Measurements from ENCODE around the gene MED13. TPM values are rescaled to one million over a fixed set of nuclear protein-coding genes. Genes with fewer than 3 reads are reported as not detected.
A peak's percentile ranks its signal among the peaks of the same experiment; 100 is the strongest.

Gene MED13, protein sequence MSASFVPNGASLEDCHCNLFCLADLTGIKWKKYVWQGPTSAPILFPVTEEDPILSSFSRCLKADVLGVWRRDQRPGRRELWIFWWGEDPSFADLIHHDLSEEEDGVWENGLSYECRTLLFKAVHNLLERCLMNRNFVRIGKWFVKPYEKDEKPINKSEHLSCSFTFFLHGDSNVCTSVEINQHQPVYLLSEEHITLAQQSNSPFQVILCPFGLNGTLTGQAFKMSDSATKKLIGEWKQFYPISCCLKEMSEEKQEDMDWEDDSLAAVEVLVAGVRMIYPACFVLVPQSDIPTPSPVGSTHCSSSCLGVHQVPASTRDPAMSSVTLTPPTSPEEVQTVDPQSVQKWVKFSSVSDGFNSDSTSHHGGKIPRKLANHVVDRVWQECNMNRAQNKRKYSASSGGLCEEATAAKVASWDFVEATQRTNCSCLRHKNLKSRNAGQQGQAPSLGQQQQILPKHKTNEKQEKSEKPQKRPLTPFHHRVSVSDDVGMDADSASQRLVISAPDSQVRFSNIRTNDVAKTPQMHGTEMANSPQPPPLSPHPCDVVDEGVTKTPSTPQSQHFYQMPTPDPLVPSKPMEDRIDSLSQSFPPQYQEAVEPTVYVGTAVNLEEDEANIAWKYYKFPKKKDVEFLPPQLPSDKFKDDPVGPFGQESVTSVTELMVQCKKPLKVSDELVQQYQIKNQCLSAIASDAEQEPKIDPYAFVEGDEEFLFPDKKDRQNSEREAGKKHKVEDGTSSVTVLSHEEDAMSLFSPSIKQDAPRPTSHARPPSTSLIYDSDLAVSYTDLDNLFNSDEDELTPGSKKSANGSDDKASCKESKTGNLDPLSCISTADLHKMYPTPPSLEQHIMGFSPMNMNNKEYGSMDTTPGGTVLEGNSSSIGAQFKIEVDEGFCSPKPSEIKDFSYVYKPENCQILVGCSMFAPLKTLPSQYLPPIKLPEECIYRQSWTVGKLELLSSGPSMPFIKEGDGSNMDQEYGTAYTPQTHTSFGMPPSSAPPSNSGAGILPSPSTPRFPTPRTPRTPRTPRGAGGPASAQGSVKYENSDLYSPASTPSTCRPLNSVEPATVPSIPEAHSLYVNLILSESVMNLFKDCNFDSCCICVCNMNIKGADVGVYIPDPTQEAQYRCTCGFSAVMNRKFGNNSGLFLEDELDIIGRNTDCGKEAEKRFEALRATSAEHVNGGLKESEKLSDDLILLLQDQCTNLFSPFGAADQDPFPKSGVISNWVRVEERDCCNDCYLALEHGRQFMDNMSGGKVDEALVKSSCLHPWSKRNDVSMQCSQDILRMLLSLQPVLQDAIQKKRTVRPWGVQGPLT (N-terminal part only)
- total RNA-seq (ENCODE audit: unreplicated experiment): 130 TPM
- long read RNA-seq, partial matches to known transcripts: 0 of 2 reads
- long read RNA-seq, other reads (novel, unspliced or antisense): 2 of 2 reads

DNA sequence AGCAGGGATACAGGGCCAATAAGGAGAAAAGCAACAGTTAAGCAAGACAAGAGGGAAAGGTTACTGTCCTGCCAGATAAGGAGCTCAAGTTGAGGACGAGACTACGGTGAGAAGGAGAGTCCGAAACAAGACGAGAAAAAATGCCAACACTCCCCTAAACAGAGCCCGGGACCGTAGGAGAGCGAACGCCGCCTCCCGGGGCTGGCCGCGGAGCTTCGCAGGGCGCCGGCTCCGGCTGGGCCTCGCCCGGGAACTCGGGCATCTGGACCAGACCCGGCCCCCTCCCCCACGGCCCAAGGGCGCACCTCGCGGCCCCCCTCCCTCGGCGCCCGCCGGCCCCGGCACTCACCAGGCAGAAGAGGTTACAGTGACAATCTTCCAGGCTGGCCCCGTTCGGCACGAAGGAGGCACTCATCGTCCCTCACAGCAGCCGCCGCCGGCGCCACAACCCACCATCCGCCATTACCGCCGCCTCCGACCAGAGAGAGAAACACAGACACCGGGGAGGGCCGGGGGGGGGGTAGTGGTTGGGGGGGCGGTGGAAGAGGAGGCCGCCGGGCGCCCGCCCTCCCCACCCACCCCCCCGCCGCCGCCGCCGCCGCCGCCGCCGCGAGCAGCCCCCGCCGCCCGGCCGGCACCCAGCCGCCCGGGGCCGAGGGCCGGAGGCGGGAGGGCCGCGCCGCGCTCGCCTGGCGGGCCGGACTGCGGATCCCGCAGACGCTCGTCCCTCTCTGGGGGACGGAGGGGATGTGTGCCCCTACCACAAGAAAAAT lies at the start of gene MED13:
TSS of gene MED13 (minus strand) at position 488 of the 773 bp plus-strand sequence. CDS start at position 415, 73 bp downstream.
- Mint-ChIP-seq H3K27me3 (ENCODE audit: unreplicated experiment) (peaks cover 5% of the 10 kb centered on the region), H3K9me3 (ENCODE audit: unreplicated experiment) (peaks cover 8% of the 10 kb centered on the region), H3K36me3 (ENCODE audit: unreplicated experiment) (peaks cover 4% of the 10 kb centered on the region), H3K27ac (ENCODE audit: unreplicated experiment) (peak within 1 kb of the TSS; percentile 99), H3K4me3 (ENCODE audit: unreplicated experiment) (peak within 1 kb of the TSS; percentile 98), H3K4me1 (ENCODE audit: low read depth, unreplicated experiment) (peaks cover 25% of the 10 kb centered on the region)
- peak; percentile 73 for DNase-seq
- TF ChIP-seq, protein P1, sequence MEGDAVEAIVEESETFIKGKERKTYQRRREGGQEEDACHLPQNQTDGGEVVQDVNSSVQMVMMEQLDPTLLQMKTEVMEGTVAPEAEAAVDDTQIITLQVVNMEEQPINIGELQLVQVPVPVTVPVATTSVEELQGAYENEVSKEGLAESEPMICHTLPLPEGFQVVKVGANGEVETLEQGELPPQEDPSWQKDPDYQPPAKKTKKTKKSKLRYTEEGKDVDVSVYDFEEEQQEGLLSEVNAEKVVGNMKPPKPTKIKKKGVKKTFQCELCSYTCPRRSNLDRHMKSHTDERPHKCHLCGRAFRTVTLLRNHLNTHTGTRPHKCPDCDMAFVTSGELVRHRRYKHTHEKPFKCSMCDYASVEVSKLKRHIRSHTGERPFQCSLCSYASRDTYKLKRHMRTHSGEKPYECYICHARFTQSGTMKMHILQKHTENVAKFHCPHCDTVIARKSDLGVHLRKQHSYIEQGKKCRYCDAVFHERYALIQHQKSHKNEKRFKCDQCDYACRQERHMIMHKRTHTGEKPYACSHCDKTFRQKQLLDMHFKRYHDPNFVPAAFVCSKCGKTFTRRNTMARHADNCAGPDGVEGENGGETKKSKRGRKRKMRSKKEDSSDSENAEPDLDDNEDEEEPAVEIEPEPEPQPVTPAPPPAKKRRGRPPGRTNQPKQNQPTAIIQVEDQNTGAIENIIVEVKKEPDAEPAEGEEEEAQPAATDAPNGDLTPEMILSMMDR (IDR thresholded peaks at IDR 0.05; ENCODE audit: partially characterized antibody, unreplicated experiment): no peak

DNA sequence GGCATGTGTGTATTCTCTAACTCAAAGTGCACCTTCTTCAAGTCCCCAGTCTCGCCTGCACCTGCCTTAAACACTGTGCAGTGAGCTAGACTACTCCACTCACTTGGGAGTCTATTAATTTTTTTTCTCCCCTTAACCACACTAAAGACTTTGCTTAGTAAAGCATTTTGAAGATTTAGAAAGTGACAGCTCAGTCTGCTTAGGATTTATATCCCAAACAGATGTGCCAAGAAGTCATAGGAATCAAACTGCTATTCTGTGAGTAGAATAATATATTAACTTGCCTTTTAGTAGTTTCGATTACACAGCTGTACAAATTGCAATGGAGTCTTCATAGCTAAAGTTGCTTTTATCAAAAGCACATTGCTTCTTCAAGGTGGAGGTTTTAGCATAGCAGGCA lies 47.2 kb upstream of the MED13 start:
- Mint-ChIP-seq H3K9me3 (ENCODE audit: unreplicated experiment) (peaks cover 2% of the 10 kb centered on the region), H3K4me3 (ENCODE audit: unreplicated experiment) (no peak overlapping the region), H3K27ac (ENCODE audit: unreplicated experiment) (no peak overlapping the region), H3K27me3 (ENCODE audit: unreplicated experiment) (no peaks in the 10 kb centered on the region), H3K4me1 (ENCODE audit: low read depth, unreplicated experiment) (peaks cover 6% of the 10 kb centered on the region), H3K36me3 (ENCODE audit: unreplicated experiment) (peaks cover 4% of the 10 kb centered on the region)
- DNase-seq: no peak
- TF ChIP-seq, protein P1 (IDR thresholded peaks at IDR 0.05; ENCODE audit: partially characterized antibody, unreplicated experiment): no peak

DNA sequence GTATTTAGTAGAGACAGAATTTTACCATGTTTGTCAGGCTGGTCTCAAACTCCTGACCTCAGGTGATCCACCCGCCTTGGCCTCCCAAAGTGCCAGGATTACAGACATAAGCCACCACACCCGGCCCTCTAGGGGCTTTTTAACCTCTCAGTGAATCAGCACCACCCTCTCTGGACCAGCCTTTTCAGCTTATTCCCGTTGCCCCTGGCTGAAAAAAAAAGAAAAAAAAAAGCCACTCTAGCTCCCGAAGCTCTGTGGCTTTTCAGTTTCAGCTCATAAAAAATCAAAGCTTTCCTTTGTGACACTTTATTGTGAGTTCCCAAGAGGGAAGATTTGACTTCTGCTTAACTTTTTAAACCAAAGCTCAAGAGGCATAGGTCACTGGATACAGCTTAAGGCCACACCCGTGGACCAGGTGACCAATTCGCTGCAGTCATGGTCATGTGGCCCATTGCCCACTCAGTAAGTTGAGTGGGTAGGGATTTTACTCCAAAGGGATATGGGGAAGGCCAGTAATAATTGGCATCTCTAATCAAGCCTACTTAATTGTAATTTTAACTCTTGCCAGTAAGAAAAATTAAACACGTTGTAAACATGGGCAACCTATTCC lies 46.6 kb upstream of the MED13 start:
- Mint-ChIP-seq H3K36me3 (ENCODE audit: unreplicated experiment) (peaks cover 4% of the 10 kb centered on the region), H3K9me3 (ENCODE audit: unreplicated experiment) (peaks cover 2% of the 10 kb centered on the region), H3K27ac (ENCODE audit: unreplicated experiment) (no peak overlapping the region), H3K4me1 (ENCODE audit: low read depth, unreplicated experiment) (peaks cover 6% of the 10 kb centered on the region), H3K4me3 (ENCODE audit: unreplicated experiment) (no peak overlapping the region), H3K27me3 (ENCODE audit: unreplicated experiment) (no peaks in the 10 kb centered on the region)
- TF ChIP-seq, protein P1 (IDR thresholded peaks at IDR 0.05; ENCODE audit: partially characterized antibody, unreplicated experiment): no peak
- no peak for DNase-seq

DNA sequence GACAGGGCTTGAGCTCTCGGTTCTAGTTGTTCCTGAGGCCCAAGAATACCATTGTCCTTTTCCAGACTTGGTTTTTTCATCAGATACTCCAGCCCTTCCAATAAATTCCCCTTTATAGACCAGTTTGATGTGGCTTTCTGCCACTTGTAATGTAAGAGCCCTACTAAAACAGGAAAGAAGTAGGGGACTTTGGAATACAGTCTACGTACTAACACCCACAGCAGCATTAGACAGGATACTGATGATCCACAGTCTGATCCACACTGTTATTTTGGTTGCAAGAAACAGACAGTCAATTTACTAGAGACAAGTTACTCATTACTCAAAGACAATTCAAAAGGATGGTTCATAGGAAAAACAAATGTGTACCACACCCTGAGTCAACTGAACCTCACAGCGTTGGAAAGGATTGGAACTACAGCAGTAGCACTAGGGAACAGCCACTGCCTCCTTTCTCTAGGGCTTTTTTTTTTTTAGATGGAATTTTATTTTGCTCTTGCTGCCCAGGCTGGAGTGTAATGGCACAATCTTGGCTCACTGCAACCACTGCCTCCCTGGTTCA lies 45.9 kb upstream of the MED13 start:
- peaks cover 2% of the 10 kb centered on the region for H3K9me3 Mint-ChIP-seq (ENCODE audit: unreplicated experiment)
- H3K4me3 Mint-ChIP-seq (ENCODE audit: unreplicated experiment): no peak overlapping the region
- H3K4me1 Mint-ChIP-seq (ENCODE audit: low read depth, unreplicated experiment): peaks cover 6% of the 10 kb centered on the region
- TF ChIP-seq, protein P1 (IDR thresholded peaks at IDR 0.05; ENCODE audit: partially characterized antibody, unreplicated experiment): no peak
- DNase-seq: no peak
- no peaks in the 10 kb centered on the region for H3K27me3 Mint-ChIP-seq (ENCODE audit: unreplicated experiment)
- peaks cover 4% of the 10 kb centered on the region for H3K36me3 Mint-ChIP-seq (ENCODE audit: unreplicated experiment)
- no peak overlapping the region for H3K27ac Mint-ChIP-seq (ENCODE audit: unreplicated experiment)

Data from glutamatergic neuron (in vitro differentiated cells).